ENCODE measurements around the gene TRIM14.

GRCh38 chr9:98142925-98143481 is 24.0 kb upstream of the TRIM14 start:
- no peak for TF ChIP-seq CTCF (IDR thresholded peaks at IDR 0.05)
- no peak for TF ChIP-seq EZH2 (IDR thresholded peaks at IDR 0.05; ENCODE audit: borderline replicate concordance, insufficient read depth, low read depth, low read length, poor library complexity, severe bottlenecking)

Data from B cell (primary cell).